Central memory CD8-positive, alpha-beta T cell (primary cell): ENCODE measurements around the gene ZNF236.
"Not testable (repeated sequence)": the region's sequence is repeated elsewhere in the genome, so short reads cannot be mapped to it uniquely, and the experiment has no call there.

Experiments used
- ATAC-seq: fragments of 150-1000 bp; cut with Tn5 transposase; replicated peaks from 2 replicates; pipeline ENCODE4 v1.10.0; 2022; ENCODE audit warnings: mild to moderate bottlenecking, moderate FRiP score, moderate number of reproducible peaks; ENCODE audit not compliant: poor library complexity, severe bottlenecking; ENCODE audit errors: extremely low read depth
- DNase-seq, 2 donors: peaks; one replicate each; pipeline ENCODE4 v3.0.0; 2021; ENCODE audit warnings: low spot score in 2 of 2
- H3K27ac Mint-ChIP-seq: one replicate; pipeline ENCODE4 v1.8.0; 2022; ENCODE audit warnings: low read depth, mild to moderate bottlenecking, moderate library complexity, mixed read lengths
- H3K27me3 Mint-ChIP-seq: one replicate; pipeline ENCODE4 v1.8.0; 2022; ENCODE audit warnings: mixed read lengths
- H3K36me3 Mint-ChIP-seq: one replicate; pipeline ENCODE4 v1.8.0; 2022; ENCODE audit warnings: mild to moderate bottlenecking, moderate library complexity, mixed read lengths; ENCODE audit not compliant: insufficient read depth
- H3K4me1 Mint-ChIP-seq: one replicate; pipeline ENCODE4 v1.8.0; 2022; ENCODE audit warnings: mixed read lengths
- H3K4me3 Mint-ChIP-seq: one replicate; pipeline ENCODE4 v1.8.0; 2022; ENCODE audit warnings: mild to moderate bottlenecking, moderate library complexity, mixed read lengths
- H3K9me3 Mint-ChIP-seq: one replicate; pipeline ENCODE4 v1.8.0; 2022; ENCODE audit warnings: mixed read lengths

The ZNF236 gene

GRCh38 chr18:76988827-76989646 is 166.7 kb downstream of the ZNF236 start:
- no peak overlapping the region for H3K4me3 Mint-ChIP-seq
- peaks cover 21% of the 10 kb centered on the region for H3K4me1 Mint-ChIP-seq
- DNase-seq (no peak), ATAC-seq (no peak)
- H3K36me3 Mint-ChIP-seq: peaks cover 12% of the 10 kb centered on the region
- H3K9me3 Mint-ChIP-seq: no peaks in the 10 kb centered on the region
- no peaks in the 10 kb centered on the region for H3K27me3 Mint-ChIP-seq
- H3K27ac Mint-ChIP-seq: no peak overlapping the region

GRCh38 chr18:76989647-76990190 is 167.4 kb downstream of the ZNF236 start:
- DNase-seq: no peak
- H3K27ac Mint-ChIP-seq: no peak overlapping the region
- H3K27me3 Mint-ChIP-seq: no peaks in the 10 kb centered on the region
- no peak overlapping the region for H3K4me3 Mint-ChIP-seq
- H3K4me1 Mint-ChIP-seq: peaks cover 21% of the 10 kb centered on the region
- ATAC-seq: no peak
- no peaks in the 10 kb centered on the region for H3K9me3 Mint-ChIP-seq
- peaks cover 10% of the 10 kb centered on the region for H3K36me3 Mint-ChIP-seq

- not testable (repeated sequence) for H3K36me3 Mint-ChIP-seq, H3K4me3 Mint-ChIP-seq, H3K9me3 Mint-ChIP-seq, H3K27me3 Mint-ChIP-seq, ATAC-seq, DNase-seq
- H3K4me1 Mint-ChIP-seq: peaks cover 24% of the 10 kb centered on the region
- H3K27ac Mint-ChIP-seq: peak overlapping the region; percentile 15
Observed at GRCh38 chr18:76990343-76991020, 168.1 kb downstream of the ZNF236 start.

- no peak for DNase-seq
- H3K27ac Mint-ChIP-seq: peak overlapping the region; percentile 15
- H3K9me3 Mint-ChIP-seq: no peaks in the 10 kb centered on the region
- no peak overlapping the region for H3K4me3 Mint-ChIP-seq
- H3K4me1 Mint-ChIP-seq: peaks cover 27% of the 10 kb centered on the region
- no peaks in the 10 kb centered on the region for H3K27me3 Mint-ChIP-seq
- peaks cover 7% of the 10 kb centered on the region for H3K36me3 Mint-ChIP-seq
- ATAC-seq: no peak
Observed at GRCh38 chr18:76991021-76991688, 168.8 kb downstream of the ZNF236 start.

GRCh38 chr18:76992226-76993084 is 170.1 kb downstream of the ZNF236 start:
- Mint-ChIP-seq H3K27me3 (no peaks in the 10 kb centered on the region), H3K27ac (no peak overlapping the region), H3K4me3 (no peak overlapping the region), H3K4me1 (peaks cover 27% of the 10 kb centered on the region), H3K9me3 (no peaks in the 10 kb centered on the region), H3K36me3 (peaks cover 6% of the 10 kb centered on the region)
- ATAC-seq (no peak), DNase-seq (no peak)

GRCh38 chr18:76993085-76993382 is 170.7 kb downstream of the ZNF236 start:
- Mint-ChIP-seq H3K4me1 (peaks cover 26% of the 10 kb centered on the region), H3K4me3 (no peak overlapping the region), H3K9me3 (no peaks in the 10 kb centered on the region), H3K27ac (no peak overlapping the region), H3K36me3 (peaks cover 6% of the 10 kb centered on the region), H3K27me3 (no peaks in the 10 kb centered on the region)
- no peak for ATAC-seq
- DNase-seq: no peak

- H3K4me1 Mint-ChIP-seq: peaks cover 23% of the 10 kb centered on the region
- DNase-seq (no peak), ATAC-seq (no peak)
- H3K27ac Mint-ChIP-seq: no peak overlapping the region
- no peaks in the 10 kb centered on the region for H3K9me3 Mint-ChIP-seq
- no peaks in the 10 kb centered on the region for H3K27me3 Mint-ChIP-seq
- H3K36me3 Mint-ChIP-seq: peaks cover 6% of the 10 kb centered on the region
- no peak overlapping the region for H3K4me3 Mint-ChIP-seq
Observed at GRCh38 chr18:76993573-76993972, 171.2 kb downstream of the ZNF236 start.

- Mint-ChIP-seq H3K27ac (no peak overlapping the region), H3K4me3 (no peak overlapping the region), H3K4me1 (peaks cover 28% of the 10 kb centered on the region), H3K27me3 (no peaks in the 10 kb centered on the region), H3K36me3 (peaks cover 7% of the 10 kb centered on the region), H3K9me3 (no peaks in the 10 kb centered on the region)
- ATAC-seq: no peak
- DNase-seq: no peak
Observed at GRCh38 chr18:76994086-76994654, 171.8 kb downstream of the ZNF236 start.

GRCh38 chr18:76995896-76996295 is 173.5 kb downstream of the ZNF236 start:
- H3K36me3 Mint-ChIP-seq: peaks cover 4% of the 10 kb centered on the region
- H3K4me3 Mint-ChIP-seq: no peak overlapping the region
- H3K4me1 Mint-ChIP-seq: peaks cover 21% of the 10 kb centered on the region
- no peak for DNase-seq
- H3K9me3 Mint-ChIP-seq: no peaks in the 10 kb centered on the region
- H3K27me3 Mint-ChIP-seq: no peaks in the 10 kb centered on the region
- no peak for ATAC-seq
- no peak overlapping the region for H3K27ac Mint-ChIP-seq

GRCh38 chr18:76996429-76996828 is 174.1 kb downstream of the ZNF236 start:
- ATAC-seq (no peak), DNase-seq (no peak)
- Mint-ChIP-seq H3K36me3 (peaks cover 4% of the 10 kb centered on the region), H3K27ac (no peak overlapping the region), H3K27me3 (no peaks in the 10 kb centered on the region), H3K4me3 (no peak overlapping the region), H3K4me1 (peaks cover 17% of the 10 kb centered on the region), H3K9me3 (no peaks in the 10 kb centered on the region)

GRCh38 chr18:76997951-76998808 is 175.8 kb downstream of the ZNF236 start:
- H3K27ac Mint-ChIP-seq: peak overlapping the region; percentile 88
- H3K36me3 Mint-ChIP-seq: peaks cover 4% of the 10 kb centered on the region
- no peak for ATAC-seq
- no peak overlapping the region for H3K4me3 Mint-ChIP-seq
- no peaks in the 10 kb centered on the region for H3K27me3 Mint-ChIP-seq
- no peaks in the 10 kb centered on the region for H3K9me3 Mint-ChIP-seq
- DNase-seq: no peak
- H3K4me1 Mint-ChIP-seq: peaks cover 16% of the 10 kb centered on the region
